Measurements from ENCODE around the gene TESK1.
"Not testable (repeated sequence)": the region's sequence is repeated elsewhere in the genome, so short reads cannot be mapped to it uniquely, and the experiment has no call there.

The TESK1 gene

DNA sequence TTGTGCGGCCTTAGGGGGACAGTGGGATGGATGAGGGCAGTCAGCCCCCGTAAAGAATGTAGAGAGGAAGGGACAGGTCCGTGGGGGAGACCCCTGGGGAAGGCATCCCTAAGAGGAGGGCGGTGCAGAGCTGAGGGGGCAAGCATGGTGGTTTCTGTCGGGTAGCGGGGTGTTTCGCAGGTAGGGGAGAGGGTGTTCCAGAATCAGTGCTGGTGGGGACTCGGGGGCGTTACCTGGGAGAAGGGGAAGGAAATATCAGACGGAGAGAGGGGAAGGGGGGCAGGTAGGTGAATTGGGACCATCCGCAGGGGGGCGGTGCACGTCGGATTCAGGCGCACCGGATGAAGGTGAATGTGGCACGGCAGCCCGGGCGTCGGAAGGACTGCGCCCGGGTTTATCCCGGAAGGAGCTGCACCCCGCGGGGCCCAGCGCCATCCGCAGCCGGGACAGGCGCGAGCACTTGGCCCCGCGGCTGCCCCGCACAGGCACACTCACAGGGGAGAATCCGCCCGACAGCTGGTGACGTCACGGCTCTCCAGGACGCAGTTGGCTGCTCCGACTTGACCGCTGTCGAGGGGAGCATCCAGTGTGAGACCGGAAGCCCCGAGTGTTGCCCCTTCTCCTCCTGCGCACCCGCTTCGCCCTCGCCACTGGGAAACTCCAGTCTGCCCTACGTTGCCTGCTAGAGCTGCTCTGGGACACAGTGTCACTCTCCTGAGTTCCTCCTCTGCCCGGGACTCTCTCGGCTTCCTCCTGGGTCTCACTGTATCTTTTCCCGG, 11.8 kb downstream of the TESK1 start:
- DNase-seq: peak; percentile 54

GRCh38 chr9:35617548-35617947, 12.5 kb downstream of the TESK1 start:
- no peak for DNase-seq

GRCh38 chr9:35618325-35618727, 13.3 kb downstream of the TESK1 start, which contains the start of gene CD72:
TSS of gene CD72 (minus strand) at chr9:35618413. CDS start at chr9:35618303, 110 bp downstream.
- DNase-seq: no peak

DNA sequence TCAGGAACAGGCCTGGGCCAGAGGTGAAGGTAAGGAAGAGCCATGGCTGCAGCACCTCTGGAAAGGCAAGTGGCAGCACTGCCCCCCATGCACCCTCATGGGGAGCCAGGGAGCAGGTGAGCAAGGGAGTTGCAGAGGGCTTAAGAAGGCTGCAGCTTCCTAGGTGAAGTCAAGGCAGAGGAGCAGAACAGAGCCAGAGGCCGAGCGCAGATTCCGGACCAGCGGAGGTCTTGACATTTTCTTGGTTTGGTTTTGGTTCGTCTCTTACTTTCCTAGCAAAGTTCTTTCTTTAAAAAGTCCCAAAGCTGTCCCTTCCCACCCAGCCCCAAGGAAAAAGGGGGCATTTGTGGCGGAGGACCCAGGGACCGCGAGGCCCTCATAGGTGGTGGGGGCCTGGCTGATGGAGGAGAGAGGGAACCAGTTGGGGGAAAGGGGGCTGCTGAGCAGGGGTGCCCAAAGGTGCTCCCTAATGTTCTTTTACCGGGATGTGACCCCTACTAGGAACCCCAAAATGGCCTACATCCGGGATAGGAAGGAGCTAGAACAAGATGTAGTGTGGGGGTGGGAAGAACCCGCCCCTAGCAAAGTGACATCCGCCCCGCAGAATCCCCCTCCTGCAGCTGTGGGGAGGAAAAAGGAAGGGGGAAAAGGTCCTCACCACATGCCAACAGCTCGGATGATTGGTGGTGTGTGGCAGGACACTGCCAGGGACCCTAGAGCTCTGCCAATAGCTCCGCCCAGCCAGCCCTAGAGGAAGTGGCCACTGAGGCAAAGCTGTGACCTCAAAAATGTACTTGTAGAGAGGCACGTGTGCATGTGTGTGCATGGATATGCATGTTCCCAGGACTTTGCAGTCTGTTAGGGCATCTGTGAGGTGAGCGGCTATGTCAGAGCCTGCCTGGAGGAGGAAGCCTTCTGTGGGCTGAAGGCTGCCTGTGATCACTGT, 14.1 kb downstream of the TESK1 start:
- no peak for DNase-seq

DNA sequence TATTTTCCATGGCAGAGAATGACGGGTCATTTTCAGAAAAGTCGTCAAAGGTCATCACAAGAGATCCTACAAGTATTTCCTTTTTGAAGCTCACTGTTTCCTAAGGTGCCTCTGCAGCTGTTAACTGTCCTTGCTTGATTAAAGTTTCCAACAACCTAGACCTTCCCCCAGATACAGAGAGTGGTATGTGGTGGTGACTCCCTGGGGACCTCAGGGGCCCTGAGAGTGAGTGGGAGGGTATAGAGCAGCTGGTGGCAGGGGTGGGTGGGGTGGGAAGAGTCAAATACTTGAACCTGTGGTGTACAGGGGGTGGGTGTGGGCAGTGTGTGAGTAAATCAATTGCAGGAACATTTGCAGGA, 14.7 kb downstream of the TESK1 start:
- no peak for DNase-seq

DNA sequence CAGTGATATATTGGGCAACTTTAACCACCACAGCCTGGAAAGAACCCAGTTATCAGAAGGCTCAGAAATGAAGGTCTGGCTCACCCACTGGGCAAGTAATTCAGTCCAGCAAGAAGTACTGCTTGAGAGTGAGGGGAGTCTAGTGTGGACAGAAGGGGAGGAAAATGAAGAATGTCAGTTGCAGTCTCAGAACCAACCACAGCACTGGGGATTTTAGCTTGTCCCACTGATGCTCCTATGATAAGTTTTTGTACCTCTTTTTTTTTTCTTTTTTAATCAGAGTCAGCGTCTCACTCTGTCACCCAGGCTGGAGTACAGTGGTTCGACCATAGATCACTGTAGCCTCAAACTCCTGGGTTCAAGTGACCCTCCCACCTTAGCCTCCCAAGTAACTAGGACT, 22.5 kb downstream of the TESK1 start:
- DNase-seq: no peak

GRCh38 chr9:35628389-35628991, 23.4 kb downstream of the TESK1 start:
- no peak for DNase-seq

DNA sequence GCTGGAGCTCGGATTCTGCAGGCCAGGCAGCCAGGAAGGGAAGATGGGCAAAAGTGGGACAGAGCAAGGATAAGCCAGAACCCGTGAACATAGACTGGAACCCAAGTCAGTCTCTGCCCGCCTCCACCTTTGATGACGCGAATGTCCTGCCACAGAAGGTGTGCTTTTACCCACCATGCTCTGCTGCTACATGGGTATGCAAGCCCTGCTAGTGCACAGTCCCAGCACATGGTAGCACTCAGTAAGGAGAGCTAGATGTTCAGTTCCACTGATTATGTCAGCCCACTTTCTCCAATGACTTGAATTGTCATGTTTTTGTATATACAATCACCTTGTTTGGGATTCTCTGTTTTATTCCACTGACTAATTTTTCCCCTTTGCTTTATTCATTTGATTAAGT, 24.5 kb downstream of the TESK1 start:
- DNase-seq: no peak

- no peak for DNase-seq
Observed at GRCh38 chr9:35635730-35636129, 30.7 kb downstream of the TESK1 start.

DNA sequence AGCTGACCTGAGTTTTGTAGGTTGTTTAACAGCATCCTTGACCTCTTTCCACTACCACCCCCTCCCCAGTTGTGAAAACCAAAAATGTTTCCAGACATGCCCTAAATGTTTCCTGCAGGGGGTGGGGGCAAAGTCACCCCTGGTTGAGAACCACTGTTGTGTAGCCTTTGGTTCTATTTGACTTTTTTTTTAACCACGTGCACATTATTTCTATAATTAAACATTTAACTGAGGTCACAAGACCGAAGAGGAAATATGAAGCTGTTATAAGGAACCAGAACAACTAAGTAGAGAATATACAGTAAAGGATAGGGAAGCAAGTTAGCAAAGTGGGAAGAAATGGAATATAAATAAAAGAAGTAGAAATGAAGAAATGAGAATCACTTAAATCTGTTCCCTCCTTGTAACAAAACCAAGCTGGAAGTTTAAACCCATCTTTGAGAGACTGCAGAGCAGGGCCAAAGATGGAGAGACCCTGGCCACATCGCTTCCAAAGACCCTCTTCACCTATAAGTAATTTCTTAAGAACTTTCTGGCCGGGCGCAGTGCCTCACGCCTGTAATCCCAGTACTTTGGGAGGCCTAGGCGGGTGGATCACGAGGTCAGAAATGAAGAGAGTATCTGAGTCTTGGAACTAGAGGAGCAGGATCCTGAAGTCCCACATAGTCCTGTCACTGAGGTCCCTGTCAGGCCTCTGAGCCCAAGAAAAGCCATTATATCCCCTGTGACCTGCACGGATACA, 31.2 kb downstream of the TESK1 start:
- DNase-seq: no peak

- DNase-seq: not testable (repeated sequence)
Observed at GRCh38 chr9:35636877-35637246, 31.8 kb downstream of the TESK1 start.

GRCh38 chr9:35637427-35637955, 32.4 kb downstream of the TESK1 start:
- DNase-seq: not testable (repeated sequence)

GRCh38 chr9:35638751-35639150, 33.7 kb downstream of the TESK1 start:
- not testable (repeated sequence) for DNase-seq

DNA sequence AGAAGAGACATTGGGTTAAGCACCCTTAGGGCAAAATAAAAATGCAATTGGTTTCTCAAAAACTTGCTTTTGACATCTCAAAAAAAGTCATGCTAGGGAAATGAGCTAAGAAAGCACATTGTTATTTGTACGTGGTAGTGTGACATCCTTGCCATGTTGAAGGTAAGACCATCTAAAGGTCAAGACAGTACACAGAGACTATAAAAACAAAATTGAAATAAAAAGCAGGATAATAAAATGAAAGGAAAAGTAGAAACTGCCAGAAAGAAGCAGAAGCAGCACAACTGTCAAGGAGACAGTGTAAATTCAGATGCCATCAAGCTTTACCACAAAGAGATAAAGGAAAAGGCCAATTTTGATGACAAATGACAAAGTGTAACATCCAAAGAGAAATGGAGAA, 34.2 kb downstream of the TESK1 start:
- not testable (repeated sequence) for DNase-seq

DNA sequence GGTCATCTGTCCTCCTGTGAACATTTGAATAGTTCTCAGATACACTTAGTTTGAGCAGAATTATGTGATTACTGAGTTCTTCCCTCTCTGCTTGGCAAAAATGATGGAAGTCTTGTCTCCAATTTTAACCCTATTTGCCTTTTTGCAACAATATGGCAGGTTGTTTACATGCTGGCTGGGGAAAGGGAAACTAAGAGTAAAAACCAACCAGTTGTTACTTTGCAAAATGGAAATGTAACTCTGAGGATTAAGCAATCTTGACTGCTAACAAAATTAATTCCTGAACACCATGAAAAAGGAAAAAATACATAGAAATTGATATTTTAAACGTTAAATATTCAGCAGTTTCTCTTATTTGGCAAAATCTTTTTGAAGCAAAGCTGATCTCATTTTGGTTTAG, 34.6 kb downstream of the TESK1 start:
- no peak for DNase-seq

DNA sequence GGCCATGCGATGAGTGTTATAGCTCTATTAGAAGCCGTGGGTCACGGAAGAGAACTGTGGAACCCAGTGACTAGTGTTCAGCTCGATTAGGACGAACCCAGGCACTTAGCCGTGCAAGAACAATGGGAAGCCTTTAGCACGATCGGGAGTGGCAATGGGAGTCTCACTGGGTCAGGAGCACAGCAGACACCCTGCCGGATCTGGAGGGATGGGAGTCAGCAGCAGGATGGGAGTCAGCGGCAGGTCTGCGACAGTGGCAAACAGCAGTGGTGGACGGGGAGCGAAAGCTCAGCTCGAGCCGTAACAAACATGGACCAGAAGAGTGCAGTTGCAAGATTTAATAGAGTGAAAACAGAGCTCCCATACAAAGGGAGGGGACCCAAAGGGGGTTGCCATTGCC, 35.4 kb downstream of the TESK1 start:
- DNase-seq: not testable (repeated sequence)

DNA sequence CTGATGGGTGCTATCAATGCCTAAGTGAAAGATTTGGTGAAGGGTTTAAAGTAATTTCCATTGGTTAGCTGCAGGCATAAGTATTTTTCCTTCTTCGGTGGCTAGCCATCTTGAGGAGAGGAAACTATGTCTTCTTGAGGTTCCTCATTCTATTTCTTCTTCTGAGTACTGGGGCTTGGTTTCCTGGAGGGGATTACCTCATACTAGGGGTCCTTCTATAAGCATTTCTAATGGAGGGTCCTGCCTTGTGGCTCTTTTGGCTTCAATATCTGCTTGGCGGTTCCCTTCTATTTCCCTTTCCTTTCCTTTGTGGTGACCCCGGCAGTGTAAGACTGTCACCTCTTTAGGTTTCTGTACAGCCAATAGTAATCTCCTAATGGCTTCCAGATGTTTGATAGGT, 36.4 kb downstream of the TESK1 start:
- DNase-seq: not testable (repeated sequence)

DNA sequence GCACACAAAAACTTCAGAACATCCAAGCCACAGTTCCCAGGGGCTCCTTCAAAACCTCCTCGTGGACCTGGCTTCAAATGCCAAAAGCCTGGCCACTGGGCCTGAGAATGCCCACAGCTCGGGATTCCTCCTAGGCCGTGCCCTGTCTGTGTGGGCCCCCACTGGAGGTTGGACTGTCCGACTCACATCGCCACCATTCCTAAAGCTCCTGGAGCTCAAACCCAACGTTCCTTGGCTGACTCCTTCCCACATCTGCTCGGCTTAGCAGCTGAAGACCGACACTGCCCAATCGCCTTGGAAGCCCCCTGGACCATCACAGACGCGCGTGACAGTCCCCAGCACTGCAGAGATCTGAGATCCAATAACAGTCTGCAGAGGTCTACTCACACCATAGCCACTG, 38.0 kb downstream of the TESK1 start:
- no peak for DNase-seq

- DNase-seq: not testable (repeated sequence)
Observed at GRCh38 chr9:35645736-35646135, 40.7 kb downstream of the TESK1 start.

GRCh38 chr9:35646153-35646532, 41.1 kb downstream of the TESK1 start:
- no peak for DNase-seq

DNA sequence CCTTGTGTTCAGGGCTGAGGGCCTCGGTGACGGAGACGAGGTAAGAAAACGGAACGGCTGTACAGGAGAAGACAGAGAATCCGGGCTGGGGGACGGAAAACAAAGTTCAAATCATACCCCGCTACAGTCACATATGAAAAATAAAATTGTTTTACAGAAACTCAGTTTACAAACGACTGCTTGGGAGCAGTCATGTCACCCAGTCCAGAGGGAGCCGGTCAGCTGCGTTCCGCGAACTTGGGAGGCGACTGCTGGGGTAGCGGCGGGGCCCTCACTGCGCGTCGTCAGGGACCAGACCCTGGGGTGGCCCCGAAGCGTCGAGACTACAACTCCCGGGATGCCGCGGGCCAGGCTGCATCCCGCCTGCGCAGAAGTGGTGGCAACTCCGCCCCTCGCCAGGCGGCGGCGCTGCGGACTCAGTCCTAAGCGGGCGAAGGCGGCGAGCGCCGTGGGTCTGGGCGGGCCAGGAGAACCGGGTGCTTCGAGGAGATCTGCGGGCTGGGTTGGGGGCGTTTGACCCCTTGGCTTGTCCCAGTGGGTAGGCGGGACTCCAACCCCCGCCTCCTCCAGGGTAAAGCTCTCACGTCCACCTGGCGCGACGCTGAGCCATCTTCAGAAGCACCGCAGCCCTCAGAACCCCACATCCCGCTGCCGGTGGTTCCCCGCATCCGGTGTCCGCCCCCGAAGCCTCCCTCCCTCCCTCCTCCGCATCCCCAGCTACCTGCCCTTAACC, 41.6 kb downstream of the TESK1 start:
- peak; percentile 90 for DNase-seq

All from T-helper 9 cell (primary cell).